ENCODE measurements around the gene GNL1.
"Not testable (repeated sequence)": the region's sequence is repeated elsewhere in the genome, so short reads cannot be mapped to it uniquely, and the experiment has no call there.

Gene GNL1

DNA sequence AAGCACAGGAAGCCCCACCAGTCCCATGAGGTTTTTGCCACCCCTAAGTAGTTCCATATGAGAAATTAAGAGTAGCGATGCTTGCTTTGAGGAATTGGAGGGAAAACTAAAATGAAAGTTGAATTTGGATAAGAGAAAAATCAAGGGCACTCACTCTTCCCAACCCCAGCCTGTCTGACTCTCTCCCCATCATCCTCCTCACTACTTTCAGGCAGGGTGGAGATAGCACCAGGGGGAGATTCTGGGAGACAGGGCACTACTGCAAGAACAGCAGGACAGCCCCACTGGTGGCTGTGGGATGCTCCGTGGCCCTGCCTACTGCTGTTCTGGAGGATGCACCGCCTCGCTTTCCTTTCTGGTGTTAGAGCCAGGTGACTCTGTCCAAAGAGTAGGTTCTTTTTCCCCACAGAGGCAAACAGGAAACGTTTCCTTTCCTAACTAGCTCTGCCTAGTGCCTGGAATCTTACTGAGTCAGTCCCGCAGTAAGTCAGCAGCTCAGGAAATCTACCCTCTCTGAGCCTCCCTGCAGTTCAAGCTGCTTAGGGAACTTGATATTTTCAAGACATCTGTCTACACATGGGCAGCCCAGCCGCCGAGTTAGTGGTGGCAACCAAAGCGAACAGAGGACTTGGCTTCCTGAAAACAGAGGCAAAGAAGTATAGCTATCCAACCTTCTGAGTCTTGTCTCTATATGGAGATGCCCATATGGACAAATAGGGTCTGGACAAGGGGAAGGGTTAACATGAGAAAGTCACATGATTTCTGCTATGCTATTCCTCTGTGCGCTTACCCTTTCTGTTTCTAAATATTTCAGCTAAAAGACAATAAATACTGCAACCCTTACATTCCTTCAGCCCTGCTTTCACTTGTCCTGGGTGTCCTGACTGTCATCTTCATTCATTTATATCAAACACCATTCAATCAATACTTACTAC is 55.6 kb downstream of the GNL1 start:
- H3K27me3 ChIP-seq (ENCODE audit: control insufficient read depth, insufficient read depth, low read length) = peaks cover 2% of the 10 kb centered on the region
- H3K4me3 ChIP-seq (ENCODE audit: low read depth, low read length) = no peak overlapping the region

DNA sequence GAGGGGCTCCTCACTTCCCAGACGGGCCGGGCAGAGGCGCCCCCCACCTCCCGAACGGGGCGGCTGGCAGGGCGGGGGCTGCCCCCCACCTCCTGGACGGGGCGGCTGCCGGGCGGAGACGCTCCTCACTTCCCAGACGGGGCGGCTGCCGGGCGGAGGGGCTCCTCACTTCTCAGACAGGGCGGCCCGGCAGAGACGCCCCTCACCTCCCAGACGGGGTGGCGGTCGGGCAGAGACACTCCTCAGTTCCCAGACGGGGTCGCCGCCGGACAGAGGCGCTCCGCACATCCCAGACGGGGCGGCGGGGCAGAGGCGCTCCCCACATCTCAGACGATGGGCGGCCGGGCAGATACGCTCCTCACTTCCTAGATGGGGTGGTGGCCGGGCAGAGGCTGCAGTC is 57.6 kb downstream of the GNL1 start:
- H3K9ac ChIP-seq (ENCODE audit: low read depth, low read length); H3K9me3 ChIP-seq (ENCODE audit: control insufficient read depth, insufficient read depth, low read length); H3K4me1 ChIP-seq (ENCODE audit: control insufficient read depth, insufficient read depth, low read length); H3K27me3 ChIP-seq (ENCODE audit: control insufficient read depth, insufficient read depth, low read length); H3K4me3 ChIP-seq (ENCODE audit: low read depth, low read length); H3K36me3 ChIP-seq (ENCODE audit: control insufficient read depth, insufficient read depth, low read length): not testable (repeated sequence)

More for the DNA sequence above, 55.6 kb downstream of the GNL1 start:
- H3K9ac ChIP-seq (ENCODE audit: low read depth, low read length) = no peak overlapping the region
- no peaks in the 10 kb centered on the region for H3K36me3 ChIP-seq (ENCODE audit: control insufficient read depth, insufficient read depth, low read length)
- no peaks in the 10 kb centered on the region for H3K9me3 ChIP-seq (ENCODE audit: control insufficient read depth, insufficient read depth, low read length)
- no peaks in the 10 kb centered on the region for H3K4me1 ChIP-seq (ENCODE audit: control insufficient read depth, insufficient read depth, low read length)

DNA sequence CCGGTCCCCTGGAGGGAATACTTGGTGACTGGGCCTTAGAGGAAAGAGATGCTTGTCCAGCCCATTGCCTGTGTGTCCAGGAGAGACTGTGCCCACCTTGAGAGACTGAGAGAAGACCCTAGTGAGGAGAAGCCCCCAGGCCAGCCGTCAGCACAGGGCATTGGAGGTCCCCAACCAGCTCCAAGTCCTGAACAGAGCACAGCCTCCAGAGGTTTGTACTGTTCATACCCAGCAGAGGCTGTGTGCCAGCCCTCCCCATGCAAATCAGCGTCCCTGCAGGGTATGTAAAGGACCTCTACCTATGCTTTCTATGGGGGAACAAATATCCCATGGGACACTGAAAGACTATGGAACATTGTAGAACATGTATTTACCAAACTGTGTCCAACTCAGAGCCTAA is 58.6 kb downstream of the GNL1 start:
- Histone ChIP-seq H3K4me3 (ENCODE audit: low read depth, low read length) (no peak overlapping the region), H3K9me3 (ENCODE audit: control insufficient read depth, insufficient read depth, low read length) (no peaks in the 10 kb centered on the region), H3K27me3 (ENCODE audit: control insufficient read depth, insufficient read depth, low read length) (peaks cover 2% of the 10 kb centered on the region), H3K4me1 (ENCODE audit: control insufficient read depth, insufficient read depth, low read length) (no peaks in the 10 kb centered on the region), H3K36me3 (ENCODE audit: control insufficient read depth, insufficient read depth, low read length) (no peaks in the 10 kb centered on the region), H3K9ac (ENCODE audit: low read depth, low read length) (no peak overlapping the region)

DNA sequence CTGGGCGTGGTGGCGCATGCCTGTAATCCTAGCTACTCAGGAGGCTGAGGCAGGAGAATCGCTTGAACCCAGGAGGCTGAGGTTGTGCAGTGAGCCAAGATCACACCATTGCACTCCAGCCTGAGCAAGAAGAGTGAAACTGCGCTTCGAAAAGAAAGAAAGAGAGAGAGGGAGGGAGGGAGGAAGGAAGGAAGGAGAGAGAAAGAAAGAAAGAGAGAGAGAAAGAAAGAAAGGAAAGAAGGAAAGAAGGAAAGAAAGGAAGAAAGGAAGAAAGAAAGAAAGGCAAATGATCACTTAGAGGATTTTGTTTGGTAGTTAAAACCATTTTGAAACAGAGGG is 59.1 kb downstream of the GNL1 start:
- not testable (repeated sequence) for H3K9me3 ChIP-seq (ENCODE audit: control insufficient read depth, insufficient read depth, low read length); H3K4me3 ChIP-seq (ENCODE audit: low read depth, low read length); H3K36me3 ChIP-seq (ENCODE audit: control insufficient read depth, insufficient read depth, low read length); H3K9ac ChIP-seq (ENCODE audit: low read depth, low read length); H3K27me3 ChIP-seq (ENCODE audit: control insufficient read depth, insufficient read depth, low read length); H3K4me1 ChIP-seq (ENCODE audit: control insufficient read depth, insufficient read depth, low read length)

DNA sequence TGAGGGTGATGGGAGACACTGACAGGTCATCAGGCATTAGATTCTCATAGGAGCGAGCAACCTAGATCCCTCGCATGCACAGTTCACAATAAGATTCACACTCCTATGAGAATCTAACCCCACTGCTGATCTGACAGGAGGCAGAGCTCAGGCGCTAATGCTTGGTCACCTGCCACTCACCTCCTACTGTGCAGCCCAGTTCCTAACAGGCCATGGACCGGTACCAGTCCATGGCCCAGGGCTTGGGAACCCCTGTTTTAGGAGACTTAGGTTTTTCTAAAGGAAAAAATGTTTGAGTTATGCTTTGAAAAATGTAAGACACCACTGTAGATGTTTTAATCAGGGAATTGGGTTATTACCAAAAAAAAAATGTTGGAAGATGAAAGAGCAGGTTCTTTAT is 60.3 kb downstream of the GNL1 start:
- no peaks in the 10 kb centered on the region for H3K9me3 ChIP-seq (ENCODE audit: control insufficient read depth, insufficient read depth, low read length)
- peaks cover 2% of the 10 kb centered on the region for H3K27me3 ChIP-seq (ENCODE audit: control insufficient read depth, insufficient read depth, low read length)
- H3K4me1 ChIP-seq (ENCODE audit: control insufficient read depth, insufficient read depth, low read length) = no peaks in the 10 kb centered on the region
- H3K4me3 ChIP-seq (ENCODE audit: low read depth, low read length) = no peak overlapping the region
- peaks cover 11% of the 10 kb centered on the region for H3K36me3 ChIP-seq (ENCODE audit: control insufficient read depth, insufficient read depth, low read length)
- H3K9ac ChIP-seq (ENCODE audit: low read depth, low read length) = no peak overlapping the region

DNA sequence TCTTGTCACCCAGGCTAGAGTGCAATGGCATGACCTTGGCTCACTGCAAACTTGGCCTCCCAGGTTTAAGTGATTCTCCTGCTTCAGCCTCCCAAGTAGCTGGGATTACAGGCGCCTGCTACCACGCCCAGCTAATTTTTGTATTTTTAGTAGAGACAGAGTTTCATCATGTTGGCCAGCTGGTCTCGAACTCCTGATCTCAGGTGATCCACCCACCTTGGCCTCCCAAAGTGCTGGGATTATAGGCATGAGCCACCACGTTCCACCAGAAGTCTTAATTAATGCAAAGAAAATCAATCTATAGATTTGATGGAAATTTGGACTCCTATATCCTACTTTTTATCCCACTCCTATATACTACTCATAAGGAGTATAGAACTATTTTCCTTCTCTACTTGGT is 61.2 kb downstream of the GNL1 start:
- peaks cover 11% of the 10 kb centered on the region for H3K36me3 ChIP-seq (ENCODE audit: control insufficient read depth, insufficient read depth, low read length)
- H3K9ac ChIP-seq (ENCODE audit: low read depth, low read length); H3K9me3 ChIP-seq (ENCODE audit: control insufficient read depth, insufficient read depth, low read length); H3K4me1 ChIP-seq (ENCODE audit: control insufficient read depth, insufficient read depth, low read length); H3K4me3 ChIP-seq (ENCODE audit: low read depth, low read length); H3K27me3 ChIP-seq (ENCODE audit: control insufficient read depth, insufficient read depth, low read length): not testable (repeated sequence)

DNA sequence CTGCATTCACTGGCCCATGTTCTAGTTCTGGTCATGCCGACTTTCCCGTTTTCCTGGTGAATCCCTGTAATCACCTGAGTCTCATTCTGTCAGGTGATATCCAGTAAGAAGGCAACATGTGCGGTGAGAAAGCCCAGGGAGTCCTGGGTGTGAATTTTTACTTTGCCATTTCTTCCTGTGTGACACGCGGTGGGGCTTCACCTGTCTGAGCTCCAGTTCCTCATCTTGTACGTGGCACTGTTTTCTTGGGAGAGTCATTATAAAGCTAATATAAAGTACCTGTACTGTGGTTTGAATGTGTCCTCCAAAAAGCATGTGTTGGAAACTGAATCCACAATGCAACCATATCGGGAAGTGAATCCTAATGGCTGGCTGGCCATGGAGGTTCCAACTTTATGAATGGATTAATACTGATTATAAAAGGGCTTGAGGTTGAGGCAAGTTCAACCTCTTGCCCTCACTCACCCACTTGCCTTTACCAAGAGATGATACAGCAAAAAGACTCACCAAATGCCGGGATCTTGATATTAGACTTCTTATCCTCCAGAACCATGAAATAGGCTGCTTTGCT is 61.9 kb downstream of the GNL1 start:
- H3K4me1 ChIP-seq (ENCODE audit: control insufficient read depth, insufficient read depth, low read length) = no peaks in the 10 kb centered on the region
- H3K27me3 ChIP-seq (ENCODE audit: control insufficient read depth, insufficient read depth, low read length) = peaks cover 5% of the 10 kb centered on the region
- no peak overlapping the region for H3K4me3 ChIP-seq (ENCODE audit: low read depth, low read length)
- H3K9me3 ChIP-seq (ENCODE audit: control insufficient read depth, insufficient read depth, low read length) = no peaks in the 10 kb centered on the region
- H3K36me3 ChIP-seq (ENCODE audit: control insufficient read depth, insufficient read depth, low read length) = peaks cover 11% of the 10 kb centered on the region
- no peak overlapping the region for H3K9ac ChIP-seq (ENCODE audit: low read depth, low read length)

DNA sequence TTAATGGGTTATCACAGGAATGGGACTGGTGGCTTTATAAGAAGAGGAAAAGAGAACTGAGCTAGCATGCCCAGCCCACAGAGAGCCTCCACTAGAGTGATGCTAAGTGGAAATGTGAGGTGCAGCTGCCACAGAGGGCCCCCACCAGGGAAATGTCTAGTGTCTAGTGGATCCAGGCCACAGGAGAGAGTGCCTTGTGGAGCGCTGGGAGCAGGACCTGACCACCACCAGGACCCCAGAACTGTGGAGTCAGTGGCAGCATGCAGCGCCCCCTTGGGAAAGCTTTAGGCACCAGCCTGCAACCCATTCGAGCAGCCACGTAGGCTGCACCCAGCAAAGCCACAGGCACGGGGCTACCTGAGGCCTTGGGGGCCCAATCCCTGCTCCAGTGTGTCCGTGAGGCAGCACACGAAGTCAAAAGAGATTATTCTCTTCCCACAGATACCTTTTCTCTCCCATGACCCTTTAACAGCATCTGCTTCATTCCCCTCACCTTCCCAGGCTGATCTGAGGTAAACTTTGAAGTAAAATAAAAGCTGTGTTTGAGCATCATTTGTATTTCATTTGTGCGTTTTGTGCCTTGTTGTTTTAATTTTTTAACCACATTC is 62.5 kb downstream of the GNL1 start:
- Histone ChIP-seq H3K27me3 (ENCODE audit: control insufficient read depth, insufficient read depth, low read length) (peaks cover 5% of the 10 kb centered on the region), H3K9me3 (ENCODE audit: control insufficient read depth, insufficient read depth, low read length) (no peaks in the 10 kb centered on the region), H3K4me3 (ENCODE audit: low read depth, low read length) (no peak overlapping the region), H3K9ac (ENCODE audit: low read depth, low read length) (no peak overlapping the region), H3K36me3 (ENCODE audit: control insufficient read depth, insufficient read depth, low read length) (peaks cover 11% of the 10 kb centered on the region), H3K4me1 (ENCODE audit: control insufficient read depth, insufficient read depth, low read length) (no peaks in the 10 kb centered on the region)

DNA sequence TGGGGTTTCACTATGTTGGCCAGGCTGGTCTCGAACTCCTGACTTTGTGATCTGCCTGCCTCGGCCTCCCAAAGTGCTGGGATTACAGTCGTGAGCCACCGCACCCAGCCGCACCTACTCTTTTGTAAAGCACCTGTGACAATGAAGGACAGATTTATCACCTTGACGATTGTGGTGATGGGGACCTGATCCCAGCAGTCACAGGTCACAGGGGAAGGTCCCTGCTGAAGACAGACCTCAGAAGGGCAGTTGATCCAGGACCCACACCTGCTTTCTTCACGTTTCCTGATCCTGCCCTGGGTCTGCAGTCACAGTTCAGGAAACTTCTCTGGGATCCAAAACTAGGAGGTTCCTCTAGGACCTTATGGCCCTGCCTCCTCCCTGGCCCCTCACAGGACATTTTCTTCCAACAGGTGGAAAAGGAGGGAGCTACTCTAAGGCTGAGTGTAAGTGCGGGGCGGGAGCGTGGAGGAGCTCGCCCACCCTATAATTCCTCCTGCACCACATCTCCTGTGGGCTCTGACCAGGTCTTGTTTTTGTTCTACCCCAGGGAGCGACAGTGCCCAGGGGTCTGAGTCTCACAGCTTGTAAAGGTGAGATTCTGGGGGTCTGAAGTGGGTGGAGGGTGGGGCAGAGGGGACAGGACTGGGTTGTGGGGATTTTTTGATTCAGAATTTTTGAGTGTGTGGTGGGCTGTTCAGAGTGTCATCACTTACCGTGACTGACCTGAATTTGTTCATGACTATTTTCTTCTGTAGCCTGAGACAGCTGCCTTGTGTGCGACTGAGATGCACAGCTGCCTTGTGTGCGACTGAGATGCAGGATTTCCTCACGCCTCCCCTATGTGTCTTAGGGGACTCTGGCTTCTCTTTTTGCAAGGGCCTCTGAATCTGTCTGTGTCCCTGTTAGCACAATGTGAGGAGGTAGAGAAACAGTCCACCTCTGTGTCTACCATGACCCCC is 64.0 kb downstream of the GNL1 start:
- Histone ChIP-seq H3K4me3 (ENCODE audit: low read depth, low read length) (no peak overlapping the region), H3K27me3 (ENCODE audit: control insufficient read depth, insufficient read depth, low read length) (peaks cover 5% of the 10 kb centered on the region), H3K4me1 (ENCODE audit: control insufficient read depth, insufficient read depth, low read length) (no peaks in the 10 kb centered on the region), H3K9ac (ENCODE audit: low read depth, low read length) (no peak overlapping the region), H3K36me3 (ENCODE audit: control insufficient read depth, insufficient read depth, low read length) (peaks cover 11% of the 10 kb centered on the region), H3K9me3 (ENCODE audit: control insufficient read depth, insufficient read depth, low read length) (no peaks in the 10 kb centered on the region)
